Neural progenitor cell (in vitro differentiated cells): ENCODE data around the gene PIGL.
"Not testable (repeated sequence)": the region's sequence is repeated elsewhere in the genome, so short reads cannot be mapped to it uniquely, and the experiment has no call there.

Experiments used
- EZH2 ChIP-seq: fragments of 200-600 bp; sonication (generic); IDR thresholded peaks from 2 replicates; pipeline ENCODE4 v1.6.1; 2017; ENCODE audit warnings: antibody characterized with exemption, mild to moderate bottlenecking, moderate library complexity
- EZH2phosphoT487 ChIP-seq: fragments of 200-600 bp; sonication (generic); IDR thresholded peaks from 2 replicates; pipeline ENCODE4 v1.6.1; 2017; ENCODE audit warnings: antibody characterized with exemption
- TF ChIP-seq, protein P1 (sequence below): fragments of 200-600 bp; sonication (generic); IDR thresholded peaks from 2 replicates; pipeline ENCODE4 v1.5.1; 2017; ENCODE audit warnings: antibody characterized with exemption, mild to moderate bottlenecking

DNA sequence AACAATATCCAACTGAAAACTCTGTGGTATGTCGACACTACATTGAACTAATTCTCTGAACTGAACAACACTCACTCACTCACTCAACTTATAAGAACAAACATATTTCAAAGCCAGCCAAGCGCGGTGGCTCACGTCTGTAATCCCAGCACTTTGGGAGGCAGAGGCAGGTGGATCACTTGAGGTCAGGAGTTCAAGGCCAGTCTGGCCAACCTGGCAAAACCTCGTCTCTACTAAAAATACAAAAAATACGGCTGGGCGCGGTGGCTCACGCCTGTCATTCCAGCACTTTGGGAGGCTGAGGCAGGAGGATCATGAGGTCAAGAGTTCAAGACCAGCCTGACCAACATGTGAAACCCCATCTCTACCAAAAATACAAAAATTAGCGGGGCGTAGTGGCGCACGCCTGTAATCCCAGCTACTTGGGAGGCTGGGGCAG is 15.3 kb upstream of the PIGL start:
- TF ChIP-seq, protein P1, sequence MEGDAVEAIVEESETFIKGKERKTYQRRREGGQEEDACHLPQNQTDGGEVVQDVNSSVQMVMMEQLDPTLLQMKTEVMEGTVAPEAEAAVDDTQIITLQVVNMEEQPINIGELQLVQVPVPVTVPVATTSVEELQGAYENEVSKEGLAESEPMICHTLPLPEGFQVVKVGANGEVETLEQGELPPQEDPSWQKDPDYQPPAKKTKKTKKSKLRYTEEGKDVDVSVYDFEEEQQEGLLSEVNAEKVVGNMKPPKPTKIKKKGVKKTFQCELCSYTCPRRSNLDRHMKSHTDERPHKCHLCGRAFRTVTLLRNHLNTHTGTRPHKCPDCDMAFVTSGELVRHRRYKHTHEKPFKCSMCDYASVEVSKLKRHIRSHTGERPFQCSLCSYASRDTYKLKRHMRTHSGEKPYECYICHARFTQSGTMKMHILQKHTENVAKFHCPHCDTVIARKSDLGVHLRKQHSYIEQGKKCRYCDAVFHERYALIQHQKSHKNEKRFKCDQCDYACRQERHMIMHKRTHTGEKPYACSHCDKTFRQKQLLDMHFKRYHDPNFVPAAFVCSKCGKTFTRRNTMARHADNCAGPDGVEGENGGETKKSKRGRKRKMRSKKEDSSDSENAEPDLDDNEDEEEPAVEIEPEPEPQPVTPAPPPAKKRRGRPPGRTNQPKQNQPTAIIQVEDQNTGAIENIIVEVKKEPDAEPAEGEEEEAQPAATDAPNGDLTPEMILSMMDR = not testable (repeated sequence)
- TF ChIP-seq EZH2, EZH2phosphoT487: not testable (repeated sequence)
